Breast epithelium (tissue), 3 donors: ENCODE results near the gene BBS7.

Experiments
- POLR2A ChIP-seq: fragments of 450-650 bp; IDR thresholded peaks from one replicate; pipeline ENCODE4 v1.6.1; 2016; ENCODE audit warnings: antibody characterized with exemption, mild to moderate bottlenecking, moderate library complexity
- POLR2AphosphoS5 ChIP-seq, 3 donors: sonication (generic); formaldehyde crosslinking; IDR thresholded peaks; one replicate each; pipeline ENCODE4 v1.6.1; 2017; ENCODE audit warnings: antibody characterized with exemption in 3 of 3
- TF ChIP-seq, protein P1 (sequence below), 3 donors: fragments of 450-650 bp; IDR thresholded peaks; one replicate each; pipeline ENCODE4 v1.5.1; 2016 to 2017; ENCODE audit warnings: antibody characterized with exemption in 3 of 3, mild to moderate bottlenecking in 3 of 3, moderate library complexity in 3 of 3

- TF ChIP-seq, protein P1, sequence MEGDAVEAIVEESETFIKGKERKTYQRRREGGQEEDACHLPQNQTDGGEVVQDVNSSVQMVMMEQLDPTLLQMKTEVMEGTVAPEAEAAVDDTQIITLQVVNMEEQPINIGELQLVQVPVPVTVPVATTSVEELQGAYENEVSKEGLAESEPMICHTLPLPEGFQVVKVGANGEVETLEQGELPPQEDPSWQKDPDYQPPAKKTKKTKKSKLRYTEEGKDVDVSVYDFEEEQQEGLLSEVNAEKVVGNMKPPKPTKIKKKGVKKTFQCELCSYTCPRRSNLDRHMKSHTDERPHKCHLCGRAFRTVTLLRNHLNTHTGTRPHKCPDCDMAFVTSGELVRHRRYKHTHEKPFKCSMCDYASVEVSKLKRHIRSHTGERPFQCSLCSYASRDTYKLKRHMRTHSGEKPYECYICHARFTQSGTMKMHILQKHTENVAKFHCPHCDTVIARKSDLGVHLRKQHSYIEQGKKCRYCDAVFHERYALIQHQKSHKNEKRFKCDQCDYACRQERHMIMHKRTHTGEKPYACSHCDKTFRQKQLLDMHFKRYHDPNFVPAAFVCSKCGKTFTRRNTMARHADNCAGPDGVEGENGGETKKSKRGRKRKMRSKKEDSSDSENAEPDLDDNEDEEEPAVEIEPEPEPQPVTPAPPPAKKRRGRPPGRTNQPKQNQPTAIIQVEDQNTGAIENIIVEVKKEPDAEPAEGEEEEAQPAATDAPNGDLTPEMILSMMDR (IDR thresholded peaks at IDR 0.05): no peak
- TF ChIP-seq POLR2A (no peak), POLR2AphosphoS5 (IDR thresholded peaks at IDR 0.05) (no peak)
Measured at GRCh38 chr4:121877041-121877773, 6.9 kb upstream of the BBS7 start.
